ENCODE data around the gene SELE.

DNA sequence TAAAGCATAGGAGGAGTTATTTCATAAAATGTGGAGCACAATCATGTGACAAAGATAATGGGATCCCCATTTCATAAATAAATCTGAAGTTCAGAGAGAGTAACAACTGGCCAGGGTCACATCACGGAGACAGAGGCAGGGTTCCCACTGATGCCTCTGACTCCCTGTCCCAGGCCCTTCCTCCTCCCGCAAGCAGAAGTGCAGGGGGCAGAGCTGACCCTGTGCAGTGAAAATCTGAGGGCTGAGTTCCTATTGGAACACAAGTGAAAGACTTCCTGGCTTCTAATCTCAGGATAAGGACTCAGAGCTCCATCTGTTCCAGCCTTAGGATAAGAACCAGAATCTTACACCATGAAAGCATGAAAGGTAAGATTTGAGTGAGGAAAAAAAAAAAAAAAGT lies 44.5 kb downstream of the SELE start:
- TF ChIP-seq POLR2AphosphoS5 (IDR thresholded peaks at IDR 0.05; ENCODE audit: low read depth, low read length) (no peak), SP1 (IDR thresholded peaks at IDR 0.05; ENCODE audit: low read depth, low read length) (no peak), CTCF (IDR thresholded peaks at IDR 0.05; ENCODE audit: control extremely low read depth in 1 of 3, insufficient read depth in 1 of 3, low read depth in 1 of 3, low read length in 3 of 3) (no peak), JUND (IDR thresholded peaks at IDR 0.05; ENCODE audit: low read length) (no peak), EZH2 (IDR thresholded peaks at IDR 0.05; ENCODE audit: low read depth, low read length, severe bottlenecking) (no peak), BCL11A (IDR thresholded peaks at IDR 0.05; ENCODE audit: low read depth in 2 of 2, low read length in 2 of 2) (no peak), HDAC6 (IDR thresholded peaks at IDR 0.05; ENCODE audit: low read depth, low read length) (no peak), RAD21 (IDR thresholded peaks at IDR 0.05 in 1 of 2, conservative IDR thresholded peaks at IDR 0.05 in 1 of 2; ENCODE audit: low read depth in 2 of 2, low read length in 2 of 2) (no peak), TAF1 (IDR thresholded peaks at IDR 0.05; ENCODE audit: low read depth, low read length) (no peak), E2F6 (IDR thresholded peaks at IDR 0.05) (no peak), POLR2A (IDR thresholded peaks at IDR 0.05; ENCODE audit: control extremely low read depth in 1 of 2, low read depth in 2 of 2, low read length in 2 of 2) (no peak), RXRA (IDR thresholded peaks at IDR 0.05; ENCODE audit: insufficient read depth, low read depth, low read length) (no peak), EP300 (IDR thresholded peaks at IDR 0.05; ENCODE audit: borderline replicate concordance in 1 of 2, low read depth in 2 of 2, low read length in 2 of 2) (no peak)
- TF ChIP-seq, protein P1, sequence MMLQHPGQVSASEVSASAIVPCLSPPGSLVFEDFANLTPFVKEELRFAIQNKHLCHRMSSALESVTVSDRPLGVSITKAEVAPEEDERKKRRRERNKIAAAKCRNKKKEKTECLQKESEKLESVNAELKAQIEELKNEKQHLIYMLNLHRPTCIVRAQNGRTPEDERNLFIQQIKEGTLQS (IDR thresholded peaks at IDR 0.05; ENCODE audit: insufficient read depth, low read depth, low read length): no peak
